Liver (tissue), 9 donors: ENCODE results near the gene SLC27A4. TPM values are rescaled to one million over a fixed set of nuclear protein-coding genes. Genes with fewer than 3 reads are reported as not detected.

ENCODE experiments used
- DNase-seq: peaks from one replicate; pipeline ENCODE4 v3.0.0-alpha.2; 2017; ENCODE audit warnings: low spot score
- H3K27ac ChIP-seq, 2 donors: one replicate each; pipeline ENCODE4 v1.7.0; 2013; ENCODE audit warnings: inconsistent platforms in 2 of 2, low read length in 2 of 2, control low read depth in 1 of 2, low read depth in 1 of 2, mild to moderate bottlenecking in 1 of 2
- H3K27me3 ChIP-seq, 4 donors: one replicate each; pipeline versions ENCODE4 v1.6.1 to v1.7.0; 2013; ENCODE audit warnings: low read length in 3 of 4, inconsistent platforms in 1 of 4, mild to moderate bottlenecking in 1 of 4, moderate library complexity in 1 of 4; ENCODE audit not compliant: control insufficient read depth in 4 of 4, insufficient read depth in 4 of 4
- H3K36me3 ChIP-seq, 4 donors: one replicate each; pipeline versions ENCODE4 v1.6.1 to v1.7.0; 2013; ENCODE audit warnings: low read length in 3 of 4, mild to moderate bottlenecking in 3 of 4, low read depth in 1 of 4, moderate library complexity in 1 of 4; ENCODE audit not compliant: control insufficient read depth in 4 of 4, insufficient read depth in 3 of 4
- H3K4me1 ChIP-seq, 4 donors: one replicate each; pipeline versions ENCODE4 v1.6.1 to v1.7.0; 2013; ENCODE audit warnings: low read length in 3 of 4, mild to moderate bottlenecking in 3 of 4, moderate library complexity in 1 of 4; ENCODE audit not compliant: control insufficient read depth in 4 of 4, insufficient read depth in 4 of 4
- H3K4me3 ChIP-seq, 3 donors: one replicate each; pipeline versions ENCODE4 v1.6.1 to v1.7.0; 2013; ENCODE audit warnings: low read length in 3 of 3, control low read depth in 1 of 3, low read depth in 1 of 3, mild to moderate bottlenecking in 1 of 3
- H3K9ac ChIP-seq, 2 donors: one replicate each; pipeline ENCODE4 v1.7.0; 2013; ENCODE audit warnings: low read length in 2 of 2, mild to moderate bottlenecking in 2 of 2, moderate library complexity in 2 of 2, control low read depth in 1 of 2, low read depth in 1 of 2
- H3K9me3 ChIP-seq, 4 donors: one replicate each; pipeline versions ENCODE4 v1.6.1 to v1.7.0; 2013; ENCODE audit warnings: low read length in 3 of 4; ENCODE audit not compliant: control insufficient read depth in 4 of 4
- EGR1 ChIP-seq, 2 donors: IDR thresholded peaks; 2 replicates each; pipeline ENCODE4 v1.6.1; 2016 to 2018; ENCODE audit warnings: antibody characterized with exemption in 2 of 2, low read depth in 2 of 2
- FOXA1 ChIP-seq: IDR thresholded peaks from 2 replicates; pipeline ENCODE4 v1.6.1; 2016; ENCODE audit warnings: antibody characterized with exemption
- FOXA2 ChIP-seq: IDR thresholded peaks from 2 replicates; pipeline ENCODE4 v1.6.1; 2016; ENCODE audit warnings: antibody characterized with exemption
- GABPA ChIP-seq, 2 donors: IDR thresholded peaks in 1 of 2; conservative IDR thresholded peaks in 1 of 2; 2 replicates each; pipeline ENCODE4 v1.6.1; 2016; ENCODE audit warnings: antibody characterized with exemption in 2 of 2, mild to moderate bottlenecking in 1 of 2, moderate library complexity in 1 of 2
- HNF4A ChIP-seq, 2 donors: conservative IDR thresholded peaks; 2 replicates each; pipeline ENCODE4 v1.6.1; 2016; ENCODE audit warnings: antibody characterized with exemption in 2 of 2, mild to moderate bottlenecking in 2 of 2
- HNF4G ChIP-seq: IDR thresholded peaks from 2 replicates; pipeline ENCODE4 v1.6.1; 2016; ENCODE audit warnings: antibody characterized with exemption
- JUND ChIP-seq, 2 donors: IDR thresholded peaks; 2 replicates each; pipeline ENCODE4 v1.6.1; 2016; ENCODE audit warnings: antibody characterized with exemption in 2 of 2
- NR2F2 ChIP-seq: IDR thresholded peaks from 2 replicates; pipeline ENCODE4 v1.6.1; 2016; ENCODE audit warnings: antibody characterized with exemption
- RAD21 ChIP-seq, 2 donors: IDR thresholded peaks; 2 replicates each; pipeline ENCODE4 v1.6.1; 2016; ENCODE audit warnings: antibody characterized with exemption in 2 of 2, mild to moderate bottlenecking in 2 of 2
- RXRA ChIP-seq, 2 donors: IDR thresholded peaks; 2 replicates each; pipeline ENCODE4 v1.6.1; 2017 to 2018; ENCODE audit warnings: antibody characterized with exemption in 2 of 2, mild to moderate bottlenecking in 1 of 2
- TAF1 ChIP-seq: conservative IDR thresholded peaks from 2 replicates; pipeline ENCODE4 v1.6.1; 2016; ENCODE audit warnings: antibody characterized with exemption, mild to moderate bottlenecking
- YY1 ChIP-seq: IDR thresholded peaks from 2 replicates; pipeline ENCODE4 v1.6.1; 2016; ENCODE audit warnings: antibody characterized with exemption, mild to moderate bottlenecking
- WGBS: extraction: QIAGEN DNeasy Blood & Tissue Kit; methylation state at CpG from one replicate; pipeline ENCODE4 v1.1.7; 2013; 5-methylcytosine and 5-hydroxymethylcytosine counted together
- polyA plus RNA-seq, 2 donors: library from polyadenylated mRNA; stranded (reverse) in 1 of 2; unstranded in 1 of 2; fragments of 200-250 nt in 1 of 2; fragments of >200 nt in 1 of 2; fragmentation: Nextera tagmentation in 1 of 2; extraction: Ambion mirVana in 1 of 2; gene quantifications; one replicate each; pipeline versions ENCODE4 v1.2.1 to v1.2.3, GENCODE V29; 2013 to 2015
- total RNA-seq, 2 donors: library from RNA; depleted of rRNA; stranded (reverse); fragments of >200 nt; gene quantifications; one replicate each; pipeline ENCODE4 v1.2.3, GENCODE V29; 2014
- TF ChIP-seq, protein P1 (sequence below): IDR thresholded peaks from 2 replicates; pipeline ENCODE4 v1.6.1; 2016; ENCODE audit warnings: antibody characterized with exemption
- TF ChIP-seq, protein P2 (sequence below): IDR thresholded peaks from 2 replicates; pipeline ENCODE4 v1.6.1; 2016; ENCODE audit warnings: antibody characterized with exemption
- TF ChIP-seq, protein P3 (sequence below): IDR thresholded peaks from 2 replicates; pipeline ENCODE4 v1.6.1; 2016; ENCODE audit warnings: antibody characterized with exemption
- TF ChIP-seq, protein P4 (sequence below): fragments of 150-350 bp; IDR thresholded peaks from 2 replicates; pipeline ENCODE4 v1.5.1; 2017; ENCODE audit warnings: improper control_type of control experiment, low read depth, low read length; ENCODE audit not compliant: missing input control
- TF ChIP-seq, protein P5 (sequence below): IDR thresholded peaks from 2 replicates; pipeline ENCODE4 v1.6.1; 2016; ENCODE audit warnings: antibody characterized with exemption, mild to moderate bottlenecking
- donor health status: healthy.
- donor health status: healthy.
- donor health status: healthy.
- donor health status: healthy.
- donor health status: healthy.

The SLC27A4 gene
- total and polyA plus RNA-seq, 4 donors, result 5.9 to 36.4 (median 14.7) TPM

DNA sequence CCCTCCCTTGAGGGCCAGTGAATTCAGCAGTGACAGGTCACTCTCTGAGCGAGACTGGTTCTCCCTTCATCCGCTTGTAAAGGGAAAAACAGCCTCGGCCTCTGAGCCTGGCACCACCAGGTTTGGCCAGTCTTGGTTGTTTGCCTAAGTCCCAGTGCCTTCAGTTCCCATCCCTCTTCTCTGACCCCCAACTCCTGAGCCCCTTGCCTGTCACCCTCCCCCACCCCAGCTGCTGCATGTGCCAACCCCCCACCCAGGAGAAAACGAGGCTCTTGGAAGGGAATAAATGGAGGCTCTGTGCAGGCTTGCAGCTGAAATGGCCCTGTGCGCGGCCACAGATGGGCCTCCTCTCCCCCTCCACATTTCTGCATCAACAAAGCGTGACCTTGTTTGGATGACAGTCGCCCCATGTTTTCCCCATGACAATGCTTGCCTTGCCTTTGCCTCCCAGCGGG, 33.9 kb downstream of the SLC27A4 start:
- H3K4me1 ChIP-seq, result peaks cover 0 to 20% (median 17%) of the 10 kb centered on the region in 4 donors
- no peaks in the 10 kb centered on the region for H3K9me3 ChIP-seq
- H3K27ac ChIP-seq, result no peak overlapping the region
- TF ChIP-seq, protein P1, sequence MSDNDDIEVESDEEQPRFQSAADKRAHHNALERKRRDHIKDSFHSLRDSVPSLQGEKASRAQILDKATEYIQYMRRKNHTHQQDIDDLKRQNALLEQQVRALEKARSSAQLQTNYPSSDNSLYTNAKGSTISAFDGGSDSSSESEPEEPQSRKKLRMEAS, result no peak
- no peak for TF ChIP-seq JUND (IDR thresholded peaks at IDR 0.05)
- TF ChIP-seq FOXA1, result no peak
- TF ChIP-seq HNF4A (conservative IDR thresholded peaks at IDR 0.05), result no peak
- no peak for TF ChIP-seq FOXA2
- TF ChIP-seq, protein P2, sequence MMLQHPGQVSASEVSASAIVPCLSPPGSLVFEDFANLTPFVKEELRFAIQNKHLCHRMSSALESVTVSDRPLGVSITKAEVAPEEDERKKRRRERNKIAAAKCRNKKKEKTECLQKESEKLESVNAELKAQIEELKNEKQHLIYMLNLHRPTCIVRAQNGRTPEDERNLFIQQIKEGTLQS, result no peak
- TF ChIP-seq YY1, result no peak
- no peak for TF ChIP-seq TAF1
- TF ChIP-seq, protein P3, sequence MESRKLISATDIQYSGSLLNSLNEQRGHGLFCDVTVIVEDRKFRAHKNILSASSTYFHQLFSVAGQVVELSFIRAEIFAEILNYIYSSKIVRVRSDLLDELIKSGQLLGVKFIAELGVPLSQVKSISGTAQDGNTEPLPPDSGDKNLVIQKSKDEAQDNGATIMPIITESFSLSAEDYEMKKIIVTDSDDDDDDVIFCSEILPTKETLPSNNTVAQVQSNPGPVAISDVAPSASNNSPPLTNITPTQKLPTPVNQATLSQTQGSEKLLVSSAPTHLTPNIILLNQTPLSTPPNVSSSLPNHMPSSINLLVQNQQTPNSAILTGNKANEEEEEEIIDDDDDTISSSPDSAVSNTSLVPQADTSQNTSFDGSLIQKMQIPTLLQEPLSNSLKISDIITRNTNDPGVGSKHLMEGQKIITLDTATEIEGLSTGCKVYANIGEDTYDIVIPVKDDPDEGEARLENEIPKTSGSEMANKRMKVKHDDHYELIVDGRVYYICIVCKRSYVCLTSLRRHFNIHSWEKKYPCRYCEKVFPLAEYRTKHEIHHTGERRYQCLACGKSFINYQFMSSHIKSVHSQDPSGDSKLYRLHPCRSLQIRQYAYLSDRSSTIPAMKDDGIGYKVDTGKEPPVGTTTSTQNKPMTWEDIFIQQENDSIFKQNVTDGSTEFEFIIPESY, result no peak
- TF ChIP-seq, protein P4, sequence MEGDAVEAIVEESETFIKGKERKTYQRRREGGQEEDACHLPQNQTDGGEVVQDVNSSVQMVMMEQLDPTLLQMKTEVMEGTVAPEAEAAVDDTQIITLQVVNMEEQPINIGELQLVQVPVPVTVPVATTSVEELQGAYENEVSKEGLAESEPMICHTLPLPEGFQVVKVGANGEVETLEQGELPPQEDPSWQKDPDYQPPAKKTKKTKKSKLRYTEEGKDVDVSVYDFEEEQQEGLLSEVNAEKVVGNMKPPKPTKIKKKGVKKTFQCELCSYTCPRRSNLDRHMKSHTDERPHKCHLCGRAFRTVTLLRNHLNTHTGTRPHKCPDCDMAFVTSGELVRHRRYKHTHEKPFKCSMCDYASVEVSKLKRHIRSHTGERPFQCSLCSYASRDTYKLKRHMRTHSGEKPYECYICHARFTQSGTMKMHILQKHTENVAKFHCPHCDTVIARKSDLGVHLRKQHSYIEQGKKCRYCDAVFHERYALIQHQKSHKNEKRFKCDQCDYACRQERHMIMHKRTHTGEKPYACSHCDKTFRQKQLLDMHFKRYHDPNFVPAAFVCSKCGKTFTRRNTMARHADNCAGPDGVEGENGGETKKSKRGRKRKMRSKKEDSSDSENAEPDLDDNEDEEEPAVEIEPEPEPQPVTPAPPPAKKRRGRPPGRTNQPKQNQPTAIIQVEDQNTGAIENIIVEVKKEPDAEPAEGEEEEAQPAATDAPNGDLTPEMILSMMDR, result no peak
- TF ChIP-seq NR2F2, result no peak
- TF ChIP-seq HNF4G, result no peak
- TF ChIP-seq RXRA (IDR thresholded peaks at IDR 0.05), result no peak
- no peak for TF ChIP-seq EGR1 (IDR thresholded peaks at IDR 0.05; ENCODE audit: low read depth in 2 of 2)
- TF ChIP-seq RAD21 (IDR thresholded peaks at IDR 0.05), result no peak
- no peak for TF ChIP-seq GABPA (IDR thresholded peaks at IDR 0.05 in 1 of 2, conservative IDR thresholded peaks at IDR 0.05 in 1 of 2)
- TF ChIP-seq, protein P5, sequence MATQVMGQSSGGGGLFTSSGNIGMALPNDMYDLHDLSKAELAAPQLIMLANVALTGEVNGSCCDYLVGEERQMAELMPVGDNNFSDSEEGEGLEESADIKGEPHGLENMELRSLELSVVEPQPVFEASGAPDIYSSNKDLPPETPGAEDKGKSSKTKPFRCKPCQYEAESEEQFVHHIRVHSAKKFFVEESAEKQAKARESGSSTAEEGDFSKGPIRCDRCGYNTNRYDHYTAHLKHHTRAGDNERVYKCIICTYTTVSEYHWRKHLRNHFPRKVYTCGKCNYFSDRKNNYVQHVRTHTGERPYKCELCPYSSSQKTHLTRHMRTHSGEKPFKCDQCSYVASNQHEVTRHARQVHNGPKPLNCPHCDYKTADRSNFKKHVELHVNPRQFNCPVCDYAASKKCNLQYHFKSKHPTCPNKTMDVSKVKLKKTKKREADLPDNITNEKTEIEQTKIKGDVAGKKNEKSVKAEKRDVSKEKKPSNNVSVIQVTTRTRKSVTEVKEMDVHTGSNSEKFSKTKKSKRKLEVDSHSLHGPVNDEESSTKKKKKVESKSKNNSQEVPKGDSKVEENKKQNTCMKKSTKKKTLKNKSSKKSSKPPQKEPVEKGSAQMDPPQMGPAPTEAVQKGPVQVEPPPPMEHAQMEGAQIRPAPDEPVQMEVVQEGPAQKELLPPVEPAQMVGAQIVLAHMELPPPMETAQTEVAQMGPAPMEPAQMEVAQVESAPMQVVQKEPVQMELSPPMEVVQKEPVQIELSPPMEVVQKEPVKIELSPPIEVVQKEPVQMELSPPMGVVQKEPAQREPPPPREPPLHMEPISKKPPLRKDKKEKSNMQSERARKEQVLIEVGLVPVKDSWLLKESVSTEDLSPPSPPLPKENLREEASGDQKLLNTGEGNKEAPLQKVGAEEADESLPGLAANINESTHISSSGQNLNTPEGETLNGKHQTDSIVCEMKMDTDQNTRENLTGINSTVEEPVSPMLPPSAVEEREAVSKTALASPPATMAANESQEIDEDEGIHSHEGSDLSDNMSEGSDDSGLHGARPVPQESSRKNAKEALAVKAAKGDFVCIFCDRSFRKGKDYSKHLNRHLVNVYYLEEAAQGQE, result no peak
- H3K4me3 ChIP-seq, result no peak overlapping the region
- no peak overlapping the region for H3K9ac ChIP-seq
- H3K27me3 ChIP-seq, result no peaks in the 10 kb centered on the region
- H3K36me3 ChIP-seq, result peaks cover 0 to 6% (median 4%) of the 10 kb centered on the region in 4 donors
- 95% methylated on average over 9 of the region's 9 CpGs for WGBS
- no peak for DNase-seq
